GM10266 (cell line): ENCODE data around the gene ZNF280D.

Experiments used
- DNase-seq: peaks from one replicate; pipeline ENCODE4 v3.0.0; 2012; ENCODE audit errors: extremely low spot score
- CTCF ChIP-seq: IDR thresholded peaks from 2 replicates; pipeline ENCODE4 v1.5.1; 2012; ENCODE audit warnings: mild to moderate bottlenecking, low read depth; ENCODE audit not compliant: control insufficient read depth, insufficient read depth; ENCODE audit errors: missing control alignments

The ZNF280D gene

GRCh38 chr15:56640549-56640948 is 92.8 kb downstream of the ZNF280D start:
- TF ChIP-seq CTCF, result no peak
- DNase-seq, result no peak

- no peak for DNase-seq
- no peak for TF ChIP-seq CTCF
These were observed 93.2 kb downstream of the ZNF280D start for GRCh38 chr15:56640127-56640526.

GRCh38 chr15:56639631-56640030 is 93.7 kb downstream of the ZNF280D start:
- TF ChIP-seq CTCF, result no peak

GRCh38 chr15:56631765-56632164 is 101.5 kb downstream of the ZNF280D start:
- no peak for DNase-seq
- no peak for TF ChIP-seq CTCF

More at GRCh38 chr15:56639631-56640030, 93.7 kb downstream of the ZNF280D start:
- no peak for DNase-seq

GRCh38 chr15:56628893-56629532 is 104.3 kb downstream of the ZNF280D start:
- DNase-seq, result no peak
- TF ChIP-seq CTCF, result no peak

GRCh38 chr15:56619887-56620286 is 113.4 kb downstream of the ZNF280D start:
- no peak for TF ChIP-seq CTCF
- DNase-seq, result no peak

GRCh38 chr15:56617628-56618027 is 115.7 kb downstream of the ZNF280D start:
- no peak for TF ChIP-seq CTCF
- no peak for DNase-seq
